ENCODE data around the gene IFNL1. TPM values are rescaled to one million over a fixed set of nuclear protein-coding genes. Genes with fewer than 3 reads are reported as not detected.

Gene IFNL1
- total RNA-seq, 1 donor from 2014 or later: not detected

DNA sequence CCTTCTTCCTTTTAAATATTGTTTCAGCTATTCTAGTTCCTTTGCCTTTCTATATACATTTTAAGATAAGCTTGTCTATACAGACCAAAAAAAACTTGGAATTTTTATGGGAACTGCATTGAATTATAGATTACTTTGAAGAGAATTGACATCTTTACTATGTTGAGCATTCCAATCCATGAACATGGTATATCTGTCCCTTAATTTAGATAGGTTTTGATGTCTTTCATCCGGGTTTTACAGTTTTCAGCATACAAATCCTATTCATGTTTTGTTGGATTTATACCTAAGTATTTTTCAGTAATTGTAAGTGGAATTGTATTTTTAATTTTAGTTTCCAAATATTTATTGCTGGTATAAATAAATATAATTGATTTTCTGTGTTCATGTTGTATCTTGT, 12.2 kb upstream of the IFNL1 start:
- Mint-ChIP-seq H3K9me3 (peaks cover 36% of the 10 kb centered on the region), H3K27ac (no peak overlapping the region), H3K36me3 (no peaks in the 10 kb centered on the region), H3K4me3 (no peak overlapping the region), H3K27me3 (ENCODE audit: low read depth) (peaks cover 66% of the 10 kb centered on the region), H3K4me1 (no peaks in the 10 kb centered on the region)
- no peak for DNase-seq (ENCODE audit: low spot score in 2 of 2, unreplicated experiment in 2 of 2)
- TF ChIP-seq, protein P1, sequence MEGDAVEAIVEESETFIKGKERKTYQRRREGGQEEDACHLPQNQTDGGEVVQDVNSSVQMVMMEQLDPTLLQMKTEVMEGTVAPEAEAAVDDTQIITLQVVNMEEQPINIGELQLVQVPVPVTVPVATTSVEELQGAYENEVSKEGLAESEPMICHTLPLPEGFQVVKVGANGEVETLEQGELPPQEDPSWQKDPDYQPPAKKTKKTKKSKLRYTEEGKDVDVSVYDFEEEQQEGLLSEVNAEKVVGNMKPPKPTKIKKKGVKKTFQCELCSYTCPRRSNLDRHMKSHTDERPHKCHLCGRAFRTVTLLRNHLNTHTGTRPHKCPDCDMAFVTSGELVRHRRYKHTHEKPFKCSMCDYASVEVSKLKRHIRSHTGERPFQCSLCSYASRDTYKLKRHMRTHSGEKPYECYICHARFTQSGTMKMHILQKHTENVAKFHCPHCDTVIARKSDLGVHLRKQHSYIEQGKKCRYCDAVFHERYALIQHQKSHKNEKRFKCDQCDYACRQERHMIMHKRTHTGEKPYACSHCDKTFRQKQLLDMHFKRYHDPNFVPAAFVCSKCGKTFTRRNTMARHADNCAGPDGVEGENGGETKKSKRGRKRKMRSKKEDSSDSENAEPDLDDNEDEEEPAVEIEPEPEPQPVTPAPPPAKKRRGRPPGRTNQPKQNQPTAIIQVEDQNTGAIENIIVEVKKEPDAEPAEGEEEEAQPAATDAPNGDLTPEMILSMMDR (IDR thresholded peaks at IDR 0.05; ENCODE audit: unreplicated experiment): no peak

DNA sequence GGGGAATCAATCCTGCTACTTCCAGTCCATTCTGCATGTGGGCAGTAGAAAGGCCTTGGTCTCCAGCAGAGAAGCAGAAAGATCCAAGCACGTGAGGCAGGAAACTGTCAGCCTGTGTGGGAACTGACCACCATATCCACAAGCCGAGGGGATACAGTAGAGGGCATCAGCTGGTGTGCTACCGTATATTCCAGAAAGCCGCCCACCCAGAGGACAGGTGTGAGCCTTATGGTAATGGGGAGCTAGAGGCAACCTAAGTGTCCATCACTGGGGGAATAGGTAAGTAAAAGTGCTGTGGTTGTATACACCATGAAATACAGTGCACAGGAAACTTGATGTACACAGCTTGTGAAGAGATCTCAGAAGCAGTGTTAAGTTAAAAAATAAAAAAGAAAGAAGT, 2.8 kb upstream of the IFNL1 start:
- DNase-seq (ENCODE audit: low spot score in 2 of 2, unreplicated experiment in 2 of 2): no peak
- Mint-ChIP-seq H3K4me1 (peaks cover 2% of the 10 kb centered on the region), H3K36me3 (no peaks in the 10 kb centered on the region), H3K9me3 (peaks cover 5% of the 10 kb centered on the region), H3K27me3 (ENCODE audit: low read depth) (peaks cover 54% of the 10 kb centered on the region), H3K27ac (no peak overlapping the region), H3K4me3 (no peak overlapping the region)
- TF ChIP-seq, protein P1 (IDR thresholded peaks at IDR 0.05; ENCODE audit: unreplicated experiment): no peak

DNA sequence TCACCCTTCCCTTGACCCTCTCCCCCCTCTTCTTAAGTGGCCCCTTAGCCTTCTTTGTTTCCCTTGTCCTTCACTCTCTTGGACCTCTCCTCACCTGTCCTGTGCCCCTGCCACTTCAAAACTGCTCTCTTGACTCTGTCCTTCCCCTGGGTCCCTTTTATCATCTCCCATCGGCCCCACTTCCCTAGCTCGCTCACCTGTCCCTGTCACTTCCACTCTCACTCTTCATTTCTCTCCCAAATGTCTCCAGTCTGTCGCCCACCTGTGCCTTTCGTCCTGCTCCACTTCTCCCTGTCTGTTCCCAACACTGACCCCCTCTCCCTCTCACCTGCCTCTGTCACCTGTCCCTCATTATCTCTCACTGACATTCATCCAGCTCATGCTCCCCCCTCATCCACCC, 699 bp downstream of the IFNL1 start:
- H3K27ac Mint-ChIP-seq: no peak overlapping the region
- no peak overlapping the region for H3K4me3 Mint-ChIP-seq
- peaks cover 4% of the 10 kb centered on the region for H3K4me1 Mint-ChIP-seq
- H3K36me3 Mint-ChIP-seq: no peaks in the 10 kb centered on the region
- DNase-seq (ENCODE audit: low spot score in 2 of 2, unreplicated experiment in 2 of 2): no peak
- H3K9me3 Mint-ChIP-seq: no peaks in the 10 kb centered on the region
- TF ChIP-seq, protein P1 (IDR thresholded peaks at IDR 0.05; ENCODE audit: unreplicated experiment): no peak
- peaks cover 26% of the 10 kb centered on the region for H3K27me3 Mint-ChIP-seq (ENCODE audit: low read depth)

DNA sequence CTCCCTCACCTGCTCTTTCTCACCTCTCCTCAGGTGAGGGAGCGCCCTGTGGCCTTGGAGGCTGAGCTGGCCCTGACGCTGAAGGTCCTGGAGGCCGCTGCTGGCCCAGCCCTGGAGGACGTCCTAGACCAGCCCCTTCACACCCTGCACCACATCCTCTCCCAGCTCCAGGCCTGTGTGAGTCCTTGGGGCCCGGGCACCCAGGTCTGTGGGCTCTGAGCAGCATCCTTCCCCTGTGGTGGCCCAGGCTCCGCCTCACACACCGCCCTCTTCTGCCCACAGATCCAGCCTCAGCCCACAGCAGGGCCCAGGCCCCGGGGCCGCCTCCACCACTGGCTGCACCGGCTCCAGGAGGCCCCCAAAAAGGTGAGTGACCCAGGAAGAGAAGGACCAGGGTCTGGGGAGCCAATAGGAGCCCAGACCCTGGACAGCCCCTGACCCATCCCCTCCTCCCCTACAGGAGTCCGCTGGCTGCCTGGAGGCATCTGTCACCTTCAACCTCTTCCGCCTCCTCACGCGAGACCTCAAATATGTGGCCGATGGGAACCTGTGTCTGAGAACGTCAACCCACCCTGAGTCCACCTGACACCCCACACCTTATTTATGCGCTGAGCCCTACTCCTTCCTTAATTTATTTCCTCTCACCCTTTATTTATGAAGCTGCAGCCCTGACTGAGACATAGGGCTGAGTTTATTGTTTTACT, 1.9 kb downstream of the IFNL1 start:
- peaks cover 9% of the 10 kb centered on the region for H3K4me1 Mint-ChIP-seq
- H3K27me3 Mint-ChIP-seq (ENCODE audit: low read depth): peaks cover 20% of the 10 kb centered on the region
- H3K9me3 Mint-ChIP-seq: no peaks in the 10 kb centered on the region
- H3K27ac Mint-ChIP-seq: no peak overlapping the region
- no peaks in the 10 kb centered on the region for H3K36me3 Mint-ChIP-seq
- TF ChIP-seq, protein P1 (IDR thresholded peaks at IDR 0.05; ENCODE audit: unreplicated experiment): no peak
- DNase-seq (ENCODE audit: low spot score in 2 of 2, unreplicated experiment in 2 of 2): no peak
- H3K4me3 Mint-ChIP-seq: no peak overlapping the region

DNA sequence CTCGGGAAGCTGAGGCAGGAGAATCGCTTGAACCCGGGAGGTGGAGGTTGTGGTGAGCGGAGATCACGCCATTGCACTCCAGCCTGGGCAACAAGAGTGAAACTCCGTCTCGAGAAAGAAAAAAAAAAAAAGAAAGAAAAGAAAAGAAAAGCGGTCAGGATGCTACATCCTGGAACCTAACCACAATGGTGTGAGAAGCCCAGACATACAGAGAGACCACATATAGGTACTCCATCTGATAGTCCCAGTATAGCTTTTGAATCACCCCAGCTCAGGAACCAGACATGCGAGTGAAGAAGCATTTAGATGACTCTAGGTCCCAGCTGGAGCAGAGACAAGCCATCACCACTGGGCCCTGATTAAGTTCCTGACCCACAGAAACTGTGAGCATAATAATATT, 3.2 kb downstream of the IFNL1 start:
- H3K4me1 Mint-ChIP-seq: peaks cover 21% of the 10 kb centered on the region
- no peaks in the 10 kb centered on the region for H3K36me3 Mint-ChIP-seq
- no peak overlapping the region for H3K4me3 Mint-ChIP-seq
- TF ChIP-seq, protein P1 (IDR thresholded peaks at IDR 0.05; ENCODE audit: unreplicated experiment): no peak
- H3K9me3 Mint-ChIP-seq: no peaks in the 10 kb centered on the region
- H3K27me3 Mint-ChIP-seq (ENCODE audit: low read depth): peaks cover 10% of the 10 kb centered on the region
- no peak overlapping the region for H3K27ac Mint-ChIP-seq
- no peak for DNase-seq (ENCODE audit: low spot score in 2 of 2, unreplicated experiment in 2 of 2)

Data from mesothelial cell of epicardium (in vitro differentiated cells).